HG03045 (cell line): ENCODE data around the gene PAQR5.
"Not testable (repeated sequence)": the region's sequence is repeated elsewhere in the genome, so short reads cannot be mapped to it uniquely, and the experiment has no call there.

Experiments
- ATAC-seq: cut with Tn5 transposase; IDR thresholded peaks from one replicate; pipeline ENCODE4 v1.9.1; 2021; ENCODE audit warnings: mild to moderate bottlenecking, moderate library complexity; ENCODE audit not compliant: unreplicated experiment

The PAQR5 gene

DNA sequence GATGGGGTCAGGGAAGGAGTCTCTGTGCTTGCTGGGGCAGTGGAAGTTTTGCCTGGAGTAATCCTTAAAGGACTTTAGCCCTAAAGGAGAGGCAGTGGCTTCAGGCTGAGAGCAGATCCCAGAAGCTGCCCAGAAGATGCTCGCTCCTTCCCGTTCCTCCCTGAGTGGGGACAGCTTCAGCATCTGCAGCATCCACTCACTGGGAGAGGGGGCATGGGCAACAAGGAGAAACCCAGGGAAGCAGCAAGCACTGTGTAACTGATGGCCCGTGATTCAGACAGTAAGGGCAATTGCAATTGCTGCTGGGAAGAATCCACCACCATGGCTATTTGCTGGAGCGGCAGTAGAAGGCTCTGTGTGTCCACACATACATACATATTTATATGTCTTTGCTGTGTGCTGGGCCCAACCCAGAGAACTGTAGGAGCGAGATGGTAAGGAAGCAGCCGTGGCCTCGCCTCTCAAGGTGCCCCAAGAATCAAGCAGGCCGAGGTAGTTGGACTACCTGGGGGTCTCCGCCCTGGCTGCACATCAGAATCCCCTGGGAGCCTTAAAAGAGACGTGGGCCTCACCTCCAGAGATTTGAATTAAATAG is 5.8 kb upstream of the PAQR5 start:
- ATAC-seq, result no peak

DNA sequence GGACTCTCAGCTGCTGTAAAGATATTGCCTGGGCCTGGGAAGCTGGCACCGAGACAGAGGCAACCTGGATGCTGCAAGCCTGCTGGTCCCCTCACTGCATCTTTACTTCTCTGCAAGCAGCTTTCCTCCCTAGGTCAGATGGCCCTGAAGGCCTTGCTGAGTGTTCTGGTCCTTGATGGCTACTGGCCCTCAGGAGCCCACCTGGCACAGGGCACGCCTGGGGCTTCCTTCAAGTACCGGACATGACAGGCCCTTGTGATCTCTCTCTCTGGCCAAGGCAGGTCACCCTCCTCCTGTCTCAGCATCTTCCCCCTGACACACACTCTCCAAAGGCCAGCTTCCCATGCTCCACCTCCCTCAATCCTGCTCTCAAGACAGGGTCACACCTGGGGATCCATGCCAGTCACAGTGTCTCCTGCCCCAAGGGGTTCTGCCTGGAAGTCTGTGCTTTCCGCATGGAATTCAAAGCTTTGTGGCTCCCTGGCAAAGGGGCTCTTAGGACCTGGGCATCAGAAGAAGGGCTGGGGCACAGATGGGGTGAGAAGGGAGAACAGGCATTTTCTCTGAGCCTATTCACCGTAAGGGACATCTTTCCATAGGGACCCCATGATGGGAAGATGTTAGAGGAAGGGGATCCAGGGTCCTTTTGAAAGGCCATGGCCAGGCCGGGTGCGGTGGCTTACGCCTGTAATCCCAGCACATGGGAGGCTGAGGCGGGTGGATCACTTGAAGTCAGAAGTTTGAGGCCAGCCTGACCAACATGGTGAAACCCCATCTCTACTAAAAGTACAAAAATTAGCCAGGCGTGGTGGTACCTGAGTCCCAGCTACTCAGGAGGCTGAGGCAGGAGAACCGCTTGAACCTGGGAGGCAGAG is 4.7 kb upstream of the PAQR5 start:
- no peak for ATAC-seq

DNA sequence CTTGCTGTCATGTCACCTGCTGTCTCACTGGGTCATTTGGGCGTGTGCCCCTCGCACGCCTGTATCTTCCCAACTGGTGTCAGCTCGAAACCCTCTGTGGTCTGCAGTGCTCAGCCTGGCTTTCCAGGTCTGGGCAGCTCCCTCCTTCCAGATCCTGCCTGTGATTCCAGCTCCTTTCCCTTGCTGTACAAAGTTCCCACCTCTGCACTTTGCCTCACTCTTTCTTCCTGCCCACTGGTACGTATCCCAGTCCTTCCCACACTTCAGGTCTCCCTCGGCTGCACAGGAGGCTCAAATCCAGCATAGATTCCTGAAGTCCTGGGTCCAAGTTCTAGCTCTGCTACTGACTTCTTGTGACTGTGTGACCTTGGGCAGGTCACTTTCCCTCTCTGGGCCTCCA is 2.1 kb upstream of the PAQR5 start:
- ATAC-seq, result no peak

DNA sequence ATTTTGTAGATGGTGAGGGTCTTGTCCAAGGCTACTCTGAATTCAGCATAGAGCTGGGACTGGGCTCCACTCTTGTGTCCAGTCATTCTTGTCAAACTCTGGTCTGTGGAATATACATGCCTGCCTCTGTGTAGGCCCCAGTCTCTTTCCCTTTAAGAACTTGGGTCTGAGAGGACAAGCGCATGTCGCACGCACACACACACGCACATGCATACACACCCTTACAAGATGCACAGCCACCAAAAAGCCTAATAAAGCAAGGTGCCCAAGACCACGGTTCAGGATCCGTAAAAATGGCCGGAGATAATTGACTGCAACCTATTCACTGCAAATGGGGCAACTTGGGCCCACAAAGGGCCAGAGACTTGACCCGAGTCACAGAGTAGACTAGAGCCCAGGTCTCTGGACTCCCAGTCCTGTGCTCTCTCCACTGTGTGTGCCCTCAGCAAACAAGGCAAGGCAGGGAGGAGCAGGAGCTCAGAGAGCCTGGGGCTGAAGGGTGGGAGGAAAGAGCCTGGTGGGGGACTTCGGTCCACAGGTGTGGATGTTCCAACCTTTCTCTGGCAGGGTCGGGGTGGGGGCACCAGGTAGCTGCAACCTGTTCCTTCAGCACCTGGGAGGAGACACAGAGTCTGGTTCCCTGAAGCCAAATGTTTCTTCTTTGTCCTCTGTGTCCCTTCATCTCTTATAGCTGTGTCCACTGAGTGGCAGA is 914 bp upstream of the PAQR5 start:
- no peak for ATAC-seq

DNA sequence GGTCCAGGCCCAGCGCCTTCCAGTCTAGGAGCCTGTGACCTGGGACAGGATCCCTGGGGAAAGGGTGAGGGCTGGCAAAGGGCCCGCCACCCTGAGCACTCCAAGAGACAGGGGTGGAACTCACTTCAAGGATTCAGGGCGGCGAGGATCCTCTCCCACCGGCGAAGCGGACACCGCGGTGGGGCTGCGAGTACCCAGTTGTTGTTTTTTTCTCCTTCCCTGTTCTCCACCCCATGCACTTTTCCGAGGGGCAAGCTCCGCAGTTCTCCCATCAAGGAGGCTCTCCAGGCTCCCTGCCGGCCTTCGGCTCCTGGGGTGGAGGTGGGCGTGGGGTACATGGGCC is 387 bp upstream of the PAQR5 start:
- no peak for ATAC-seq

DNA sequence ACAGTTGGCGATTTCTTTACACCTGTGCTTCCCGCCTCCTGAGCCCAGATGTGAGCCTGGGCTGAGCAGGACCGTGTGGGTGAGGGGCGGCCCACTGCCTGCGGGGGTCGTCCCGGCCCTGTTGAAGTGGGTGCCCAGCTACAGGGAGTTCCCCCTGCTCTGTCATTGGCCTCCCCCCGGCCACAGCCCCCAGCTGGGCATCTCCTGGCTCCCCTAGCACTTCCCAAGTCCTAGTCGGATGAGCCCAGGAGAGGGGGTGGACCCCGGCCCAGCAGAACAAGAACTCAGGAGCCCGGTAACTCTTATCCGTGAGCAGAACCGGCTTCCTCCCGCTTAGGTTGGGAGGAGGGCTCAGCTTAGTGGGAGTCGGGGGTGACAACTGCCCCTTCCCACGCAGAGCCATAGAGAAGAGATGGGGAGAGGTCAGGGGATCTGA is 757 bp downstream of the PAQR5 start:
- no peak for ATAC-seq

DNA sequence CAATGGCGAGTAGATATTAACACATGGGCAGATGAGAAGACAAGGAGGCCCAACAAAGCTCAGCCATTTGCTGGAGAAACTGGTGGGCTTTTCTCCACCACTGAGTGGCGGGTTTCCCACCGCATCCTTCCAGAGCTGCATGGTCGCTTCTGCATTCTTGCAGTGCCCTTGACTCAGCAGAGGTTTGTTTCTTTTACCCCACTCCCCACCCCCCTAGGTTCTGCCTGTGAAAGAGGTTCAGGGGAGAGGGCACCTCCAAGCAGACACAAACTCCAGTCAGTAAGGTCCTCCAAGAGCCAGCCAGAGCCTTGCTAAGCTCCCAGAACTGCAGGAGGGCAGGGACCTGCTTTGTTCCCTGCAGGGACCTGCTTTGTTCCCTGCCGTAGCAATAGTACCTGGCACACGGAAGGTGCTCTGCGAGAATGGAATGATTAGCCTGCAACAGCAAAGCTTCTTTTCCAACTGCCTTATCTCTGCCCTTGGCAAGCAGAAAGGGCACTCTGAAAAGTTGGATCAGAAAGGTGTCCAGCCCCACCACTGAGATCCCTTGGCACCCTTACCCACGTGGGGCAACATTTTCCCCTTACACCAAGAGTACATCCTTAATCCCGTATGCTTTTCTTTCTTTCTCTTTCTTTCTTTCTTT is 1.4 kb downstream of the PAQR5 start:
- no peak for ATAC-seq

DNA sequence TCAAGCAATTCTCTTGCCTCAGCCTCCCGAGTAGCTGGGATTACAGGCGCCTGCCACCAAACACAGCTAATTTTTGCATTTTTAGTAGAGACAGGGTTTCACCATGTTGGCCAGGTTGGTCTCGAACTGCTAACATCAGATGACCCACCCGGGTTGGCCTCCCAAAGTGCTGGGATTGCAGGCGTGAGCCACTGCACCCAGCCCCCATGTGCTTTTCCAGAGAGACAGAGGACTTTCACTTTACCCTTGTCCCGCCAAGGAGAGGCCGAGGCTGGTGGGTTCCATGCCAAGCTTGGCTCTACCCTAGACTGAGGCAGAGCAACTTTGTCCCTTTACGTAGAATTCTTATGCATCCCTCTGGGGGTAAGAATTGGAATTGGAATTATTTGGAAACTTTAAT is 2.4 kb downstream of the PAQR5 start:
- ATAC-seq, result not testable (repeated sequence)

DNA sequence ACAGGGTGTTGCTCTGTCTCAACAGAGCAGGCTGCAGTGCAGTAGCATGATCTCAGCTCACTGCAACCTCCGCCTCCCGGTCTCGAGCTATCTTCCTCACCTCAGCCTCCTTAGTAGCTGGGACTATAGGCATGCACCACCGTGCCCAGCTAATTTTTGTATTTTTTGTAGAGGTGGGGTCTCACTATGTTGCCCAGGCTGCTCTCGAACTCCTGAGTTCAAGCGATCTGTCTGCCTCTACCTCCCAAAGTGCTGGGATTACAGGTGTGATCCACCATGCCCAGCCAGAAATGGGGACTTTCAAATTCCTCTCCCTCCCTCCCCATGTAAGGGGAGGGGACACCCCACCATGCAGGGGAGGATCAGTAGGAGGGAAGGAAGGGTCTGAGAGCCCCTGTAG is 3.4 kb downstream of the PAQR5 start:
- not testable (repeated sequence) for ATAC-seq

DNA sequence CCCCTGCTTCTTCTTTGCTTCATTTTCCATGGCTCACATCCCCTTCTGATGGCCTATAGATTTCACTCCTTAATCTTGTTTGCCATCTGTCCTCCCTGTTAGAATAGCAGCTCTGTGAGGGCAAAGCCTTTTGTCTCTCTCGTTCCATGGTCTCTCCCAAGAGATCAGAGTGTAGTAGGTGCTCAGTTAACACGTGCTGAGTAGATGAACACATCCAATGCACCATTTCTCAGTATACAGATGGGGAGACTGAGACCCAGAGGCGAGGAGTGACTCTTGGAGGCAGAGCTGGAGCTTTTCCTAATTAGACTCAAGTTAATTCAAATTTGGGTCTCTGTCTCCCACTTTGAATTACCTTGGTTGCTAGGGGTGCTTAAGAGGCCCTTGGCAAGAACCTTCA is 4.2 kb downstream of the PAQR5 start:
- ATAC-seq, result no peak

DNA sequence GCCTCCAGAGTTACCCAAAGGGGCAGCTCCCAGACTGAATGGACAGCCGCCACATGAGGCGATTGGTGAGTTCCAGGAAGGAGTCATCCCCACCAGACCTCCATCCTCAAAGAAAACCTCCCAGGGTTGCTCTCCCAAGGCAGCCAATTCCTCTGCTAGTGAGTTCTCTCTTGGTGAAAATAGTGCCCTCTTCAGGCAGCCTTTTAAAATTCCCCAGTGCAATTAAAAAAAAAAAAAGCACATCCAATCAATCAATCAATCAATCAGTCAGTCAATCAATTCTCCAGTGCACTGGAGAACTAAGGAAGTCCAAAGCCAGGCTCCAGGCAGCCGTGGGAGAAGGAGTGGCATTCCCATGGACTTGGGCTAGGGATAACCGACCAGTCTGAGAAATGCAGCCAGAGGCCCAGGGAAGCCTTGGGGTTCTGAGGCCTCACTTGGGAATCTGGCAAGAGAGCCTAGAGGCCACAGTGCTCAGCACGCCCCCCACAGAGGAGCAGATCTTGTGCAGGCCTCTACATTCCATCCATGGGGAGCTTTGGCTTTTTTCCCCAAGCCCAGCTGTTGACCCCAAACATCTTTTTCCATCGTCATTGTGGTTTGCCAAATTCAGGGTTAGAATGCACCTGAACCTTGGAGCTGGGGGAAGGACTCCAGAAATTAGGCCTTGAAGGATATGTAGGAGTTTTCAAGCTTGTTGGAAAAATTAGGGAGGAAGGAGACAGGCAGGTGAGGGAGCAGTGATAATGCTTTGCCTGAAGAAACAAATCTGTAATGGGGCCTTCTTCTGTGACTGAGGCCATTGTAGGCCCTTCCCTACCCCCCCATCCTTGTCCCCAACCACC is 4.8 kb downstream of the PAQR5 start:
- no peak for ATAC-seq

DNA sequence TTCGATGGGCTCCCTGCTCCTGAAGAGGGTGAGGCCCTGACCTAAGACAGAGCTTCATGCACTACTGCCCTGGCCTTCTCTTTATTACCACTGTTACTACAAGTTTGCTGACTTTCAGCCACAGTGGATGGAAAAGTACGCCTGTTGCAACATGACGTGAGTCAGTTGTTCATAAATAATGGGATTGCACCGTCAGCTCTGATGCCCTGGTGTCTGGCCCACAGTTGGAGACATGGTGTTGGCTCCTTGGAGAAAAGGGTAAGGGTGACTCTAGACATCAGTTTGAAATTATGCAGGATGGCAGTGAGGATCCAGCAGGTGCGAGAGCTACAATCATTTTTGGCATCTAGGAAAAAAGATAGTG is 5.5 kb downstream of the PAQR5 start:
- no peak for ATAC-seq

DNA sequence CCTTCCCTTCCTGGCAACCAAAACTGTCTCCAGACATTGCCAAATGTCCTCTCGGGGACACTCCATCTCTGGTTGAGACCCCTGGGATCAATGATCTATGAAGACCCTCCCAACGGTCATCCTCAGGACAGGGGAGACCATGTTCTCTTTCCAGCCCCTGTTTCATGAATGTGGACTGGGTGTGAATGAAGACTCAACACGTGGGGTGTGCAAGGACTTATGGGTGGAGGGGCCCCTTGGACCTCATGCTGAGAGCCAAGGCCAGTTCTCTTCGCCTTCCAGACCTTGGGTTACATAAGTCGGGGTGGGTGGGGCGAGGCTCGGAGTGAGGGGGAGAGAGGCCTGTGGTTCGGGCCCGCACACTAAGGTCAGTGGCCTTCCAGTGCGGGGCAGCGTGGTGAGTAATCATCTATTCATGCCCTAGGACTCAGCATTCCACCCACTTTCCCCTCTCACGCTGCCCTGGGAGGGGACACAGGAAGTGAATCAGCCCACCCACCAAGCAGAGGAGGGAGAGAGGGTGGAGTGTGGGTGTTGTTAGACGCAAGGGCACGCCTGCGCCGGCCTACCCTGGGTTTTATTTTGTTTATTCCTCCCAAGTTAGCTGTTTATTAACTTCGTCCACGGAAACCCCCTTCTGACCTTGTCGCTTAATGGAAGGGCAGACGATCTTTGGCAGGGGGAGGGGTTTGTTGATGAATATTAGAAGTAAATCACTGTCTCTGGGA is 6.7 kb downstream of the PAQR5 start:
- ATAC-seq, result no peak

DNA sequence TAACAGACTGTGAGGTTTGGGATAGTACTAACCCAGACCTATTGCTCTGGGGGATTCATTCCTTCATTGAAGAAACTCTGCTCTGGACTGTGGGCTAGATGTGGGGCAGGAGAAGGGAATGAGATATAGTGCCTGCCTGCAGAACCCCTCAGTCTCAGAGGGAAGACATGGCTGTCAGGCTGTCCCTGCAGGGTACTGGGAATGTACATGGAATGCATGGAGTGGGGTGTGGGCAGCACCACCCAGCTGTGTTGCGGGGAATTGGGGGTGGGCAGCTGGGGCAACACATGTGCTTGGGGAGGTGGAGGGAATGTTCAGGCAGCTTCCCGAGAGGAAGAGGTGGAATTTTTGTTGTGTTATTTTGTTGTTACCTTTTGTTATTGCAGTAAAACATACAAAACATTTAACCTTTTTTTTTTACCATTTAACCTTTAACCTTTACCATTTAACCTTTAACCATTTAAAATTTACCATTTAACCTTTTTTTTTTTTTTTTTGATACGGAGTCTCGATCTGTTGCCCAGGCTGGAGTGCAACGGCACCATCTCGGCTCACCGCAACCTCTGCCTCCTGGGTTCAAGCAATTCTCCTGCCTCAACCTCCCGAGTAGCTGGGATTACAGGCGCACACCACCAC is 7.3 kb downstream of the PAQR5 start:
- ATAC-seq, result no peak

DNA sequence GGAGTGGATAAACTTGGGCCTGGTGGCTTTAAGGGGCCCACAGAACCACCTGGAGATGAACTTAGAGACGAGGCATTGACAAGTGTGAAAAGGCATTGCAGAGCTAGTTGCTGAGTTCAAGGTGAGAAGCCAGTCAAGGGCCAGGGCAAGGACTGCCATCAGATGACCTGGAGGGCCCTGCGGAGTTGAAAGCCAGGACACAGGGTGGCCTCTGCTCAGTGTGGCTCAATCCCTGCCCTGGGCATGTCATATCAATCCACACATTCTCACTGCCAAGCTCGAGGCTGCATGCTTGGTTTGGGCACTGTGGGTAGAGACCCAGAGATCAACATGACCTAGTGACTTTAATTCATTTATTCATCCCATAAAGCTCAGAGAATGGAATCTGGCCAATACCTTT is 9.2 kb downstream of the PAQR5 start:
- ATAC-seq, result no peak

DNA sequence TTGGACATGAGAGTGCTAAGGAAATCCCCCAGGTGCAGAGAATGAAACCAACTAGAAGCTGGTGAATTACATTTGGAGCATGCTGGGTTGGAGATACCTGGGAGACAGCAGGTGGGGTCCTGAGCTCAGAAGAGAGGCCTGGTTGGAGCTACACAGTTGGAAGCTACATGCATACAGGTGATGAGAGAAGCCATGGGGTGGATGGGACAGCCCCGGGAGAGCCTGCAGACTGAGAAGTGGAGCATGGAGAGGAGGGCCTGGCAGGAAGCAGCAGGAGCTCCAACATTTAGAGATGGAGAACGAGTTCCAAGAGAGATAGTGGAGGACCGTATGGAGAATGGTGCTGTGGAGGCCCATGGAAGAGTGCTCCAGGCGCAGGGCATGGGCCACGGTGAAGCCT is 10.2 kb downstream of the PAQR5 start:
- no peak for ATAC-seq

DNA sequence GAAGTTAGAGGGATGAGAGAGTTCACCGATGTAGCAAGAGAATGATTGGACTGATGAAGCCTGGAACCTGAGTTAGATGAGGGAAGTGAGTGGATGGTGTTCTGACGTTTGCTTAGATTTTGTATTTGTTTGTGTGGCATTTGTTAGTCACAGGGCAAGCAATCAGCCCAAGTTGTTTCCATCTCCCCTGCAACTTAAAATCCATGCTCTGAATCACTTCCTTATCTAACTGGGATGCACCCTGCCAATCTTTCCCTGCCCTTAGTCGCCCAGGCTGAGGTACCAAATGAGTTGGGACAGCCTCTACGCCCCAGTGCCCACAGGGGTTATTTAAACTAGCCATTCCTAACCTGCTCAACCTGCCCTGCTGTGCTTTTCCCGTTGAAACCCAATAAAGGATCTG is 12.6 kb downstream of the PAQR5 start:
- ATAC-seq, result no peak

DNA sequence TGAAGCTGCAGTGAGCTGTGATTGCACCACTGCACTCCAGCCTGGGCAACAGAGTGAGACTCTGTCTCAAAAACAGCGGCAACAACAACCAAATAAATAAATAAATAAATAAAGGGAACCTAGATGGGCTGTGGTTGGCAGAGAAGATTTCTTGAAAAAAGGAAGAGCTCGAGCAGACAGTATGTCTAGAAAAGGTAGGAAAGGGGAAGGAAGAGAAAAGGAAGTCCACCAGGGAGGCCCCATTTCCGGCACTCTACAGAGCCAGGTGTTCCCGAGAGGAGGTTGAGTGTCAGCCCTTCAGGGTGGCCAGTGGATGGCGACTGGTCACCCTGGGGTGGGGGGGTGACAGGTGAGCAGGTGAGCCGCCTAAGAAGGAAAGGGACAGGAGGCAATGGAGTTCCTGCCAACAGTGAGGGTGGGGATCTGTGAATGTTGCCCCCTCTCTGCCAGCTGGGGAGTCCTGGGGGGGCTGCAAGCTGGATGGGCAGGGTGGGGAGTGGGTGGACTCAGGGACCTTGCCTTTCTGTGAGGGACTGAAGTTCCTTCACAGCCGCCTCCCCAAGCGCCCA is 14.8 kb downstream of the PAQR5 start:
- no peak for ATAC-seq

DNA sequence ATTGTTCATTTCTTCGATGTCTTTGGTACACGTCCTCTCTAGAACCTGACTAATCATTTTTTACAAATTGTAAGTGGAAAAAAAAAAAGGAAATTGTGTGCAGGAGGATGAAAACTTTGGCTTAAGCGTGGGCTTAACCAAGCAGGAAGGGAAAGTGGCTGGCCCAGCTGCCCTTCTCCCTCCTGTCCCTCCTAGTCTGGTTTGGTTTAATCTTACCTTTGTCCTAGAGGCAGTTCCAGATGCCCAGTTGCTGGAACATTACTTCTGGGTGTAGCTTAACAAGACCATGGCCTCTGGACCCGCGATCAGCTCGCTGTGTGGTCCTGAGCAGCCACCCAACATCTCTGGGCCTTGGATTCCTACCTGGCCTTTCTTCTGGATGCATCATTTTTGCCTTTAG is 15.4 kb downstream of the PAQR5 start:
- ATAC-seq, result no peak
